B cell (primary cell): ENCODE data around the gene FLVCR1.

Source experiments
- CTCF ChIP-seq: fragments of 200-600 bp; IDR thresholded peaks from one replicate; pipeline ENCODE4 v1.8.0; 2022; ENCODE audit warnings: antibody characterized with exemption, mild to moderate bottlenecking
- EZH2 ChIP-seq: IDR thresholded peaks from 2 replicates; pipeline ENCODE4 v1.6.1; 2012; ENCODE audit warnings: borderline replicate concordance, low read depth, mild to moderate bottlenecking, moderate library complexity, low read length; ENCODE audit not compliant: insufficient read depth, poor library complexity, severe bottlenecking

GRCh38 chr1:212816567-212817278 lies 41.4 kb upstream of the FLVCR1 start:
- no peak for TF ChIP-seq CTCF
- no peak for TF ChIP-seq EZH2
